Measurements from ENCODE around the gene TUBGCP3. TPM values are rescaled to one million over a fixed set of nuclear protein-coding genes. Genes with fewer than 3 reads are reported as not detected.

TUBGCP3 gene
- total and polyA plus RNA-seq, 12 donors: 12.2 to 34.0 (median 21.5) TPM

DNA sequence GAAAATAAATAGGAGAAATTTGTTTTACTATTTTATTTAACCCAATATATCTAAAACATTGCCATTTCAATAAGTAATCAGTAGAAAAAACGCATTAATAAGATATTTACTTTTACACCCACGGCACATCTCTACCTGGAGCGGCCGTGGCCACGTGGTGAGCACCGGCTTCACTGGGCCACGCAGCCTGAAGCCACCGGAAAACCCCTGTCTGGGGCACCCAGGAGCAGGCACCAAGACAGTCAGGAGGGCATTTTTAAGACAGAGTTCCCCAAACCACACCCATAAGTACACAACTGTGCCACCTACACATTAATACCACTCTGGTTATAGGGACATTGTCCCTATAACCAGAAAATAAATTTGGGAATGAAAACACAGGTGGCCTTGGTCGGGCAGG lies 130.9 kb downstream of the TUBGCP3 start:
- Histone ChIP-seq H3K36me3 (replicated peaks in 1 of 2) (no peaks in the 10 kb centered on the region), H3K4me1 (replicated peaks in 1 of 2) (no peaks in the 10 kb centered on the region), H3K27ac (no peak overlapping the region), H3K27me3 (no peaks in the 10 kb centered on the region), H3K9me3 (replicated peaks in 1 of 3) (no peaks in the 10 kb centered on the region), H3K4me3 (no peak overlapping the region)
- TF ChIP-seq POLR2A (IDR thresholded peaks at IDR 0.05) (no peak), CTCF (IDR thresholded peaks at IDR 0.05) (no peak)
- no peak for DNase-seq
- WGBS, 4 donors: 87 to 89% (median 87%) methylated on average over 8 to 9 of the region's 9 CpGs
- intact Hi-C loops (cut with DNase I): no loop called here

GRCh38 chr13:112456138-112457056 lies 131.6 kb downstream of the TUBGCP3 start:
- no peak overlapping the region for H3K4me3 ChIP-seq
- no peaks in the 10 kb centered on the region for H3K9me3 ChIP-seq (replicated peaks in 1 of 3)
- 72 to 83% (median 79%) methylated on average over 15 to 22 of the region's 22 CpGs for WGBS, 4 donors
- H3K27me3 ChIP-seq: no peaks in the 10 kb centered on the region
- no peak for TF ChIP-seq CTCF (IDR thresholded peaks at IDR 0.05)
- TF ChIP-seq POLR2A (IDR thresholded peaks at IDR 0.05): no peak
- H3K4me1 ChIP-seq (replicated peaks in 1 of 2): no peaks in the 10 kb centered on the region
- peak in 1 of 7 donors; percentile 37 for DNase-seq
- no peak overlapping the region for H3K27ac ChIP-seq
- intact Hi-C loops (cut with DNase I): no loop called here
- no peaks in the 10 kb centered on the region for H3K36me3 ChIP-seq (replicated peaks in 1 of 2)

GRCh38 chr13:112455476-112456059 lies 132.4 kb downstream of the TUBGCP3 start:
- TF ChIP-seq POLR2A (IDR thresholded peaks at IDR 0.05) (no peak), CTCF (IDR thresholded peaks at IDR 0.05) (no peak)
- no peaks in the 10 kb centered on the region for H3K36me3 ChIP-seq (replicated peaks in 1 of 2)
- no peak overlapping the region for H3K27ac ChIP-seq
- peak in 1 of 7 donors; percentile 13 for DNase-seq
- no peaks in the 10 kb centered on the region for H3K27me3 ChIP-seq
- H3K4me3 ChIP-seq: no peak overlapping the region
- intact Hi-C loops (cut with DNase I): no loop called here
- no peaks in the 10 kb centered on the region for H3K9me3 ChIP-seq (replicated peaks in 1 of 3)
- 67 to 87% (median 75%) methylated on average over 13 to 17 of the region's 17 CpGs for WGBS, 4 donors
- no peaks in the 10 kb centered on the region for H3K4me1 ChIP-seq (replicated peaks in 1 of 2)

DNA sequence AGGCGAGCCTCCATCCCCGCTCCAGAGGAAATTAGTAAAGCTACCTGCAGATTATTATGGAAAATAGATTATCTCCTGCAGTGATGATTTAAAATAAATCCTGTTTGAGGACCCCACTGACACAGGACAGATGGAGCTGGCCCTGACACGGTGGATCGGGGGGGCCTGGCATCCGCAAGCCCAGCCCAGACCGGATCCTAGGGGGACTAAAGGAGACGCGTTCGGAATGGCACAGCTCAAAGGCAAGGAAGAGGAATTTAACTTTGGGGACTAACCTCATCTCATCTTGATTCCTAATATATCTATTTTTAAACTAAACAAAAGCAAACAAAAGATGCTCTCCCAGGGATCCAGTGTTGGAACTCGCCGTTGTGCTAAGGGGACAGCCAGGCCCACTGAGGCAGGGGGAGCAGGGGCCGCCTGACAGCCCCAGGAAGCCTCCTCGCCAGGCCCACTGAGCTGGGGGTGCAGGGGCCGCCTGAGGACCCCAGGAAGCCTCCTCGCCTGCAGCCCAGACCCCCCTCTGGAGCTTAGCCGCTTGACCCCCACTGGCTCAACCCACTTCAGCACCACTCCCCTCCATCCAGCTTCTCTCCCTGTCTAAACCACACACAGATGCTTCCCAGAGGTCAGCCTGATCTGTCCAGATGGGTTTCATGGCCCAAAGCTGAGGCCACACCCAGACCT lies 133.2 kb downstream of the TUBGCP3 start:
- H3K27ac ChIP-seq: no peak overlapping the region
- DNase-seq: no peak
- 65 to 76% (median 75%) methylated on average over 14 to 16 of the region's 16 CpGs for WGBS, 4 donors
- no peaks in the 10 kb centered on the region for H3K36me3 ChIP-seq (replicated peaks in 1 of 2)
- H3K9me3 ChIP-seq (replicated peaks in 1 of 3): no peaks in the 10 kb centered on the region
- H3K4me3 ChIP-seq: no peak overlapping the region
- no peaks in the 10 kb centered on the region for H3K4me1 ChIP-seq (replicated peaks in 1 of 2)
- H3K27me3 ChIP-seq: no peaks in the 10 kb centered on the region
- intact Hi-C loops (cut with DNase I): no loop called here
- TF ChIP-seq CTCF (IDR thresholded peaks at IDR 0.05) (no peak), POLR2A (IDR thresholded peaks at IDR 0.05) (no peak)
